HepG2 (cell line): ENCODE measurements around the gene POU3F1. TPM values are rescaled to one million over a fixed set of nuclear protein-coding genes. Genes with fewer than 3 reads are reported as not detected.

Source experiments
- ATAC-seq: fragments of 200-7000 bp; cut with Tn5 transposase; 3 replicates; pipeline ENCODE4 v1.9.1; 2020; ENCODE audit warnings: mild to moderate bottlenecking, moderate library complexity
- BruUV-seq: library from RNA; stranded (reverse); fragments of 400-500 nt; replicated peaks from 2 replicates; lab custom pipeline; 2021; lab: Mats Ljungman, UMichigan
- CTCF ChIA-PET: fragments of 300-600 bp; formaldehyde crosslinking; extraction: SDS; loops from one replicate; lab custom pipeline; 2021; ENCODE audit warnings: low total read pairs, inconsistent platforms, low intra/inter-chr PET ratio; lab: Yijun Ruan, JAX
- POLR2A ChIA-PET: fragments of 350-600 bp; sonication (Branson Sonifier 250); formaldehyde crosslinking; loops from one replicate; lab custom pipeline; 2020; ENCODE audit warnings: antibody characterized with exemption, inconsistent platforms; lab: Yijun Ruan, JAX
- DNase-seq: peaks from one replicate; pipeline ENCODE4 v3.0.0-alpha.2; 2015; ENCODE audit warnings: low spot score
- FAIRE-seq: peaks from 3 replicates; lab custom pipeline; 2011; peaks lifted over from hg19 to GRCh38; lab: Jason Lieb, UNC
- H2AFZ ChIP-seq: one replicate; pipeline ENCODE4 v1.6.1; 2011; ENCODE audit warnings: low read length, inconsistent platforms
- H3K27ac ChIP-seq: fragments of 300-600 bp; 3 replicates; pipeline ENCODE4 v1.8.0; 2011; ENCODE audit warnings: mixed run types, mild to moderate bottlenecking, mixed read lengths, low read length, inconsistent platforms; ENCODE audit not compliant: insufficient read depth; ENCODE audit errors: extremely low read length
- H3K27me3 ChIP-seq, 2 experiments: fragments of 200-600 bp in 1 of 2; 2 replicates in 1 of 2; 3 replicates in 1 of 2; pipeline versions ENCODE4 v1.6.0 to v1.8.0; 2011; ENCODE audit warnings: low read length in 2 of 2, mild to moderate bottlenecking in 2 of 2, moderate library complexity in 2 of 2, inconsistent platforms in 1 of 2; ENCODE audit not compliant: insufficient read depth in 2 of 2, control insufficient read depth in 1 of 2
- H3K36me3 ChIP-seq, 2 experiments: fragments of 200-600 bp in 1 of 2; replicated peaks in 1 of 2; 2 replicates in 1 of 2; 3 replicates in 1 of 2; pipeline versions ENCODE4 v1.5.1 to v1.8.0; 2011; ENCODE audit warnings: low read length in 2 of 2, inconsistent platforms in 1 of 2; ENCODE audit not compliant: insufficient read depth in 2 of 2, control insufficient read depth in 1 of 2
- H3K4me1 ChIP-seq: 2 replicates; pipeline ENCODE4 v1.5.1; 2012; ENCODE audit warnings: low read length, inconsistent platforms; ENCODE audit not compliant: insufficient read depth
- H3K4me2 ChIP-seq: 2 replicates; pipeline ENCODE4 v1.6.0; 2011; ENCODE audit warnings: low read depth, low read length, inconsistent platforms
- H3K4me3 ChIP-seq, 3 experiments: fragments of 200-600 bp in 1 of 3; sonication (generic), shearing (Covaris generic) in 1 of 3; replicated peaks in 1 of 3; 2 replicates each; pipeline ENCODE4 v1.5.1; 2011 to 2016; ENCODE audit warnings: low read length in 3 of 3, inconsistent platforms in 2 of 3, low read depth in 2 of 3, mild to moderate bottlenecking in 2 of 3, control low read depth in 1 of 3, mixed read lengths in 1 of 3; ENCODE audit not compliant: insufficient read depth in 1 of 3
- H3K79me2 ChIP-seq: one replicate; pipeline ENCODE4 v1.6.1; 2011; ENCODE audit warnings: low read length, inconsistent platforms; ENCODE audit not compliant: insufficient read depth
- H3K9ac ChIP-seq: 2 replicates; pipeline ENCODE4 v1.6.0; 2011; ENCODE audit warnings: mild to moderate bottlenecking, low read depth, low read length, inconsistent platforms; ENCODE audit not compliant: insufficient read depth
- H3K9me3 ChIP-seq: 2 replicates; pipeline ENCODE4 v1.5.1; 2012; ENCODE audit warnings: mild to moderate bottlenecking, low read length
- H4K20me1 ChIP-seq: 2 replicates; pipeline ENCODE4 v1.6.0; 2011; ENCODE audit warnings: inconsistent platforms, mild to moderate bottlenecking, low read length, moderate library complexity; ENCODE audit not compliant: insufficient read depth
- CERS6 ChIP-seq: sonication (generic); formaldehyde crosslinking; IDR thresholded peaks from 2 replicates; pipeline ENCODE4 v1.5.0; 2020; ENCODE audit warnings: missing genetic modification reagents
- RARA ChIP-seq: IDR thresholded peaks from 2 replicates; pipeline ENCODE4 v1.6.1; 2016; ENCODE audit warnings: missing genetic modification reagents, missing compliant biosample characterization
- REL ChIP-seq: sonication (generic); formaldehyde crosslinking; conservative IDR thresholded peaks from 2 replicates; pipeline ENCODE4 v1.8.0; 2022; ENCODE audit warnings: mild to moderate bottlenecking, missing genetic modification reagents, moderate library complexity
- SKI ChIP-seq: fragments of 450-650 bp; IDR thresholded peaks from one replicate; pipeline ENCODE4 v1.6.1; 2018; ENCODE audit warnings: mild to moderate bottlenecking; ENCODE audit not compliant: partially characterized antibody
- ZBTB42 ChIP-seq: sonication (generic); formaldehyde crosslinking; IDR thresholded peaks from 2 replicates; pipeline ENCODE4 v1.5.0; 2020; ENCODE audit warnings: mild to moderate bottlenecking, missing genetic modification reagents
- ZFP41 ChIP-seq: sonication (generic); formaldehyde crosslinking; IDR thresholded peaks from 2 replicates; pipeline ENCODE4 v1.4.0; 2020; ENCODE audit warnings: mild to moderate bottlenecking, missing genetic modification reagents, borderline replicate concordance
- ZMAT5 ChIP-seq: sonication (generic); formaldehyde crosslinking; IDR thresholded peaks from 2 replicates; pipeline ENCODE4 v1.5.0; 2020; ENCODE audit warnings: mild to moderate bottlenecking, low read depth, missing genetic modification reagents, borderline replicate concordance
- ZMYM3 ChIP-seq: sonication (generic); formaldehyde crosslinking; IDR thresholded peaks from 2 replicates; pipeline ENCODE4 v1.5.1; 2020; ENCODE audit warnings: mild to moderate bottlenecking, missing genetic modification reagents
- ZNF619 ChIP-seq: sonication (generic); formaldehyde crosslinking; IDR thresholded peaks from 2 replicates; pipeline ENCODE4 v1.4.0; 2020; ENCODE audit warnings: mild to moderate bottlenecking, missing genetic modification reagents
- ZNF629 ChIP-seq: sonication (generic); formaldehyde crosslinking; conservative IDR thresholded peaks from 2 replicates; pipeline ENCODE4 v1.5.0; 2020; ENCODE audit warnings: missing genetic modification reagents
- ZZZ3 ChIP-seq: sonication (generic); formaldehyde crosslinking; IDR thresholded peaks from 2 replicates; pipeline ENCODE4 v1.4.0; 2020; ENCODE audit warnings: missing genetic modification reagents, mild to moderate bottlenecking, borderline replicate concordance
- WGBS: methylation state at CpG from one replicate; pipeline ENCODE4 v1.1.6; 2017; ENCODE audit warnings: low lambda C conversion rate; 5-methylcytosine and 5-hydroxymethylcytosine counted together
- in situ Hi-C: cut with HindIII; loops from 2 replicates; pipeline ENCODE4 v1.10.0; 2017; ENCODE audit warnings: low pct_unique_long_range_greater_than_20kb; ENCODE audit not compliant: extremely low pct_ligation_motif_present
- intact Hi-C: fragments of 100-400 bp; cut with micrococcal nuclease; formaldehyde crosslinking; loops from one replicate; pipeline ENCODE4 v1.10.0; 2022; ENCODE audit not compliant: unreplicated experiment
- polyA plus RNA-seq, 8 experiments: library from polyadenylated mRNA; depleted of rRNA in 3 of 8; stranded (reverse) in 7 of 8; unstranded in 1 of 8; fragments of >200 nt; fragmentation: Illumina TruSeq in 4 of 8; extraction: Trizol in 4 of 8; gene quantifications; 2 replicates each; pipeline versions ENCODE4 v1.2.1 to v1.2.3, GENCODE V29; 2011 to 2016; ENCODE audit warnings: low read depth in 4 of 8, missing spikeins in 1 of 8, mixed read lengths in 1 of 8; ENCODE audit not compliant: insufficient read depth in 1 of 8
- total RNA-seq, 5 experiments: library from RNA; depleted of rRNA; stranded (reverse); fragments of >200 nt; fragmentation: Illumina TruSeq; extraction: Trizol; gene quantifications; 2 replicates each; pipeline ENCODE4 v1.2.3, GENCODE V29; 2016; ENCODE audit warnings: low read depth in 1 of 5

Gene POU3F1
- total and polyA plus RNA-seq, 2 of the 13 experiments (the other 11 are each of a cell fraction or from before 2014, with no cell fraction given): not detected

GRCh38 chr1:38022810-38023209, 23.8 kb downstream of the POU3F1 start:
- Histone ChIP-seq H3K36me3 (peaks cover 19 to 70% of the 10 kb centered on the region in 2 experiments), H3K27me3 (no peaks in the 10 kb centered on the region), H4K20me1 (no peaks in the 10 kb centered on the region; the same call in 1 of the 2 replicates), H3K9ac (no peak overlapping the region), H3K4me1 (no peaks in the 10 kb centered on the region), H3K79me2 (no peaks in the 10 kb centered on the region), H2AFZ (no peak overlapping the region), H3K27ac (no peak overlapping the region), H3K4me3 (no peak overlapping the region), H3K9me3 (no peaks in the 10 kb centered on the region), H3K4me2 (no peak overlapping the region)
- intact Hi-C loops (no loop called here), in situ Hi-C loops (no loop called here)
- 99% methylated on average over 3 of the region's 3 CpGs for WGBS
- TF ChIP-seq CERS6 (no peak), ZMAT5 (no peak), RARA (CRISPR knock-in tag) (no peak), ZNF619 (CRISPR knock-in tag) (no peak), ZZZ3 (CRISPR knock-in tag) (no peak), ZBTB42 (CRISPR knock-in tag) (no peak), ZFP41 (no peak), SKI (no peak), REL (CRISPR knock-in tag) (no peak), ZNF629 (CRISPR knock-in tag) (no peak), ZMYM3 (CRISPR knock-in tag) (no peak)
- CTCF ChIA-PET: no interaction called here
- POLR2A ChIA-PET: no interaction called here
- BruUV-seq: no TSS peak
- FAIRE-seq (no peak), ATAC-seq (no peak), DNase-seq (no peak)
